SIG-M5 treated with dmso at 0.1 percent for 504 hours (cell line): ENCODE data around the gene ANKMY1.

Experiments
- DNase-seq: peaks from one replicate; lab custom pipeline; 2025; ENCODE audit not compliant: unreplicated experiment; lab: John Stamatoyannopoulos, UW

The ANKMY1 gene

GRCh38 chr2:240451791-240452461 lies 105.9 kb downstream of the ANKMY1 start:
- DNase-seq = no peak

- no peak for DNase-seq
These were observed 106.6 kb downstream of the ANKMY1 start for GRCh38 chr2:240451108-240451611.

DNA sequence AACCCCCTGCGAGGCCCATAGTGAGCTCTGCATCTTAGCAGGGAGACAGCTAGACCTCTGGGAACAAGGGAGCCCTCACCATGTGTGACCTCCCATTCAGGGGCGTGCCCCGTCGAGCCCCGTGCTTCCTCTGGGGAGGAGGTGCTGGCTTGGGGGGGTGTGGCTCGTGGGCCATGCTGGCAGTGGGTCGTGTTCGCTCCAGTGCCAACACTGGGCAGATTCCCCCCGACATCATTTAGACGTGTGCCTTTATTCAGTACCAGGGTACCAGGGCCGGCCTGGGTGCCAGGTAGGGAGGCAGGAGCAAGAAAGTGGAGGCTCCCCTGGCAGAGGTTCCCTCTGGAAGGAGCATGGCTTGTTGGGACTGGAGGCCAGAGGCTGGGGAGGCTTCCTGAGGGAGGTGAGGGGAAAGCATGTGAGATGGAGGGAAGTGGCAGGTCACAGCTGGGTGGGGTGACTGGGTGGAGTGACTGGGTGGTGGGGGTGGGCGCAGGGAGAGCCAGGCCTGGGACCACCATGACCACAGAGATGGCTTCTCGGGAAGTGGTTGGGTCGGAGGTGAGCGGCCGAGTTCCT lies 107.2 kb downstream of the ANKMY1 start:
- no peak for DNase-seq

GRCh38 chr2:240449764-240450531 lies 107.8 kb downstream of the ANKMY1 start:
- no peak for DNase-seq

DNA sequence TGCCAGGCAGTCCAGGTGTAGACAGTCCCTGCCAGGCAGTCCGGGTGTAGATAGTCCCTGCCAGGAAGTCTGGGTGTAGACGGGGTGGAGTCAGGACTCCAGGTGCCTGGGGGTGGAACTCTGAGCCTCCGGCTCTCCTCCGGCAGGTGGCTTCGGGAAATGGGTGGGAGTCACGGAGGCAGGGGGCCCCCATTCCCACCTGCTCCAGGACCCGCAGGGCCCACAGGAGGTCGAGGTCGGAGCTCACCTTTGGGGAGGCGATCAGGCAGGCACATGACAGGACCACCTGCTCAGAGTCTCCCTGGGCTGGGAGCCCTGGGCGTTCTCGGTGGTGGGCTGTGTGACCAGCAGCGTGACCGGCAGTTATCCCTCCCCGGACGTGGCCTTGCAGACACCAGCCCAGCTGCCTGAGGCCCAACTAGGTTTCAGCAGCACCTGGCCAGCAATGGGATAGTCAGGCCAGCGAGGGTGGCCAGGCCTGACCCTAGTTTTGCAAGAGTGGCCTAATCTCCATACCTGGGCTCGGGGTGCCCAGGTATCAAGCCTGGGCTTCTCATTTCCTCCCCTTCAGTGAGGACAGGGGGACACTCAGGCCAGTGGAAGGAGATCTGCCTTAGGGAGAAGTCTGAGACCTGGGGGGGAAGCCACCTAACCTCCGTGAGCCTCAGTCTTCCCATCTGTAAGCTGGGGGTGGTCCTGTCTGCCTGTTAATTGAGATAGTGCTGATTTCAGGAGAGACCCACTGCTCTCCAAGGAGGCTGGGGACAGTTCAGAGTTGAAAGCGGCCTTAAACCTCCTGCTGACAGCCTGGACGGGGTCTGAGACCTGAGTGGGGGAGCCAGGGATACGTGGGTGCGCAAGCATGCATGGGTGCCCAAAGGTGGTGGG lies 109.2 kb downstream of the ANKMY1 start:
- DNase-seq = no peak

DNA sequence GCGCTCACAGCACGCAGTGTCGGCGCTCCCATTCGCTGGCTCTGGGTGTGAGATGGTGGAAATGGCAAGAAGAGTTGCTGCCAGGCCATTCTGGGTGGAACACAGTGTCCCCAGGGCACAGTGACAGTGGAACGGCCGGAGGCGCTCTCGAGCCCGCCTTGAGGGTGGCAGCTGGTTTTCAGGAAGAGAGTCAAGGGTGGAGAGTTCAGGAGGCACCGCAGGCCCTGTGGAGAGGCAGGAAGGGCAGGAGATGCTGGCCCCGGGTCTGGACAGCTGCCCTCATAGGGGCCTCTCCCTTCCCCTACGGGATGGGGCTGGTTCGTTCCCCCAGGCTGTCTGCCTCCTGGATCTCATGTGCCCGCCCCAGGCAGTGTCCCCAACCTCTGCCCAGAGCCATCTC lies 109.9 kb downstream of the ANKMY1 start:
- DNase-seq = no peak

- DNase-seq = no peak
These were observed 110.5 kb downstream of the ANKMY1 start for GRCh38 chr2:240447331-240447730.

DNA sequence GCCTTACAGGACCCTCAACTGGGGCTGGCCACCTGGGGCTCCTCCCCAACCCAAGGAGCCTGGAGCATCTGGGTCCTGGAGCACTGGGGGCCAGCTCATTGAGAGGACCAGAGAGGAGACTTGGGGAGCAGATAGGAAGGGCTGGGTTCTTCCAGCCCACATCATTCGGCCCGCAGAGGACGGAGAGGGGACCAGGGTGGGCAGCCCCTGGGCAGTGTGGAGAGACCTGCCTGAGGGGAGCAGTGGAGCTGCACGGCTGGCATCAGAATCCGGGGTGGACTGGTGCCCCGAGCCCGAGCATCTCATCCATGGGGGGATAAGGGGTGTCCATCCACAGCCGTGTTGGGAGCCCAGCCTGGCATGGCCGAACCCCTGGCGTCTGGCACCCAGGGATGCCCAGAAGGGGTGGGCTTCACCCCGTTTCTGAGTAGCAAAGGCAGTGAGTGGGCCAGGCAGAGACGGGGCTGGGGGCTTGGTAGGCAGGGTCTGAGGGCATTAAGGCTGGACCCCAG lies 111.1 kb downstream of the ANKMY1 start:
- DNase-seq = no peak

GRCh38 chr2:240445961-240446663 lies 111.7 kb downstream of the ANKMY1 start:
- DNase-seq = no peak

GRCh38 chr2:240444464-240444863 lies 113.3 kb downstream of the ANKMY1 start:
- DNase-seq = no peak

- DNase-seq = no peak
These were observed 113.9 kb downstream of the ANKMY1 start for GRCh38 chr2:240443891-240444301.

DNA sequence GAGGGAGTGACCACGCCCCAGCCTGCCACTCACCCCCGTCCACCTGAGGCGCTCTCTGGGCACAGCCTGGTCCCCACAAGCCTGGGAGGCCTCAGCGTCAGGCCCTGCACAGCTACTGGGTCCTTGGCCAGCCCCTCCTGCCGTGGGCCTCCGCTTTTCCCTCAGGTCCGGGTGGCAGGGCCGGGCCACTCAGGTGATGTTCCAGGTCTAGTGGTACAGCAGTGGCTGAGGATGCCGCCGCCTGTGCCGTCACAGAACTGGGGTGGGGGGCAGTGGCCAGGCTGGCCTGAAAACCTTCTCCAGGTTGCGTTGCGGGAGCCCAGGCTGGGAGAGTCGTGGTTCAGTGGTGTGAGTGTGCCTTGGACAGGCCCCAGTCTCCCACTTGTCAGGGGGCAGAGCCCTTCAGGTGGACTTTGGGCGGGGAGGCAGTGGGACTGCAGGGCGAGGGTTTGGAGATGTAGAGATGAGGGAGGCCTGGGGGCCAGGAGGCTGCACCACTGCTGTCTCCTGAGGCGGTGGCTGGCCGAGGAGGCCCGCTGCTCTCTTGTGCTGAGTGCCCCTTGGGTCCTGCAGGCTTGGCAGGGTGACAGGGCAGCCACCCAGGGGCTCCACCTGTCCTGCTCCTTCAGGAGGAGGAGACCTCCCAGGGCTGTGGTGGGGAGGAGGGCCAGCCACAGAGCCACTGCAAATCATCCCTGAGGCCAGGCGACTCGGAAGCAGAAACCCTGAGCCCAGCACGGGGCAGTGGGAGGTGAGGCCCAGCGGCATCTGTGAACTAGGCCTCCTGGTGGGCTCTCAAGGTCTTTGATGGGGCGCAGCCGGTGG lies 114.7 kb downstream of the ANKMY1 start:
- DNase-seq = no peak

- DNase-seq = no peak
These were observed 115.8 kb downstream of the ANKMY1 start for GRCh38 chr2:240441993-240442411.

- no peak for DNase-seq
These were observed 116.3 kb downstream of the ANKMY1 start for GRCh38 chr2:240441326-240441992.

DNA sequence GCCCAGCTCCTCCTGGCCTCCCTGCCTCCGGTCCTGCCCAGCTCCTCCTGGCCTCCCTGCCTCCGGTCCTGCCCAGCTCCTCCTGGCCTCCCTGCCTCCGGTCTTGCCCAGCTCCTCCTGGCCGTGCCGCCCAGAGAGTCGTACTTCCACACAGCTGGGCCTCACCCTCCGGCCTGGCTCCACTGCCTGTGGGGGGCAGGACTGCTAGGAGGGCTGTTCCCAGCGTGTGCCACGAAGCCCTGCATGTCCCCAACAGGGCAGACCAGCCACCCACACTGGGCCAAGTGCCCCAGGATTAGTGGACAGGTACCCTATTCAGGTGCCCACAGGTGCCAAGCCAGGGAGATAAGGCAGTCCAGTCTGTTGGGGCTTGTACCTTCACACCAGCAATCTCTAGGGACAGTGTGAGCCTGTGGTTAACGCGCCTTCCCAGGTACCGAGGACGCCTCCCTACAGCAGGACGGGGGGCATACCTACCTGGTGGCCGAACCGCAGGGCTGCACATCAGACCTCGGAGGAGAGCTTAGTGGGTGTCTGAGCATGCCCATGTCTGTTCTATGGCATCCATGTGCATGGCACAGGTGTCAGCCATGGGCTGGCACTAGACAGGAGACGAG lies 117.0 kb downstream of the ANKMY1 start:
- no peak for DNase-seq

- no peak for DNase-seq
These were observed 117.5 kb downstream of the ANKMY1 start for GRCh38 chr2:240440251-240440650.

- no peak for DNase-seq
These were observed 118.1 kb downstream of the ANKMY1 start for GRCh38 chr2:240439698-240440151.
